HFFc6 (cell line): Measurements from ENCODE around the gene ZNF555. TPM values are rescaled to one million over a fixed set of nuclear protein-coding genes. Genes with fewer than 3 reads are reported as not detected.
"Not testable (repeated sequence)": the region's sequence is repeated elsewhere in the genome, so short reads cannot be mapped to it uniquely, and the experiment has no call there.

Experiments
- DNase-seq: peaks from one replicate; pipeline ENCODE4 v3.0.0-alpha.2; 2018
- H3K27ac Mint-ChIP-seq: 2 replicates; pipeline ENCODE4 v1.8.0; 2020; ENCODE audit warnings: mild to moderate bottlenecking, mixed read lengths
- H3K27me3 Mint-ChIP-seq: 2 replicates; pipeline ENCODE4 v1.8.0; 2021; ENCODE audit warnings: mild to moderate bottlenecking, moderate library complexity, mixed read lengths; ENCODE audit not compliant: insufficient read depth
- H3K36me3 Mint-ChIP-seq: 2 replicates; pipeline ENCODE4 v1.8.0; 2021; ENCODE audit warnings: low read depth, mixed read lengths
- H3K4me1 Mint-ChIP-seq: 2 replicates; pipeline ENCODE4 v1.8.0; 2020; ENCODE audit warnings: low read depth, mixed read lengths
- H3K4me3 Mint-ChIP-seq: 2 replicates; pipeline ENCODE4 v1.8.0; 2020; ENCODE audit warnings: mild to moderate bottlenecking, moderate library complexity, mixed read lengths
- H3K9me3 Mint-ChIP-seq: 2 replicates; pipeline ENCODE4 v1.8.0; 2020; ENCODE audit warnings: mild to moderate bottlenecking, mixed read lengths
- total RNA-seq, 6 experiments: library from RNA; stranded (reverse); fragmentation: NEBNext Ultra II Directional; extraction: Animal tissue kit (Norgen Biotek cat#: 25700); gene quantifications; 2 replicates in 1 of 6; 3 replicates in 5 of 6; pipeline ENCODE4 v1.2.3, GENCODE V29; 2021
- TF ChIP-seq, protein P1 (sequence below): fragments of 200-600 bp; sonication (generic); IDR thresholded peaks from 2 replicates; pipeline ENCODE4 v1.5.0; 2021; ENCODE audit warnings: antibody characterized with exemption, mild to moderate bottlenecking

ZNF555 gene
- total RNA-seq, 6 experiments from 2014 or later = 3.7 to 5.6 (median 3.8) TPM

DNA sequence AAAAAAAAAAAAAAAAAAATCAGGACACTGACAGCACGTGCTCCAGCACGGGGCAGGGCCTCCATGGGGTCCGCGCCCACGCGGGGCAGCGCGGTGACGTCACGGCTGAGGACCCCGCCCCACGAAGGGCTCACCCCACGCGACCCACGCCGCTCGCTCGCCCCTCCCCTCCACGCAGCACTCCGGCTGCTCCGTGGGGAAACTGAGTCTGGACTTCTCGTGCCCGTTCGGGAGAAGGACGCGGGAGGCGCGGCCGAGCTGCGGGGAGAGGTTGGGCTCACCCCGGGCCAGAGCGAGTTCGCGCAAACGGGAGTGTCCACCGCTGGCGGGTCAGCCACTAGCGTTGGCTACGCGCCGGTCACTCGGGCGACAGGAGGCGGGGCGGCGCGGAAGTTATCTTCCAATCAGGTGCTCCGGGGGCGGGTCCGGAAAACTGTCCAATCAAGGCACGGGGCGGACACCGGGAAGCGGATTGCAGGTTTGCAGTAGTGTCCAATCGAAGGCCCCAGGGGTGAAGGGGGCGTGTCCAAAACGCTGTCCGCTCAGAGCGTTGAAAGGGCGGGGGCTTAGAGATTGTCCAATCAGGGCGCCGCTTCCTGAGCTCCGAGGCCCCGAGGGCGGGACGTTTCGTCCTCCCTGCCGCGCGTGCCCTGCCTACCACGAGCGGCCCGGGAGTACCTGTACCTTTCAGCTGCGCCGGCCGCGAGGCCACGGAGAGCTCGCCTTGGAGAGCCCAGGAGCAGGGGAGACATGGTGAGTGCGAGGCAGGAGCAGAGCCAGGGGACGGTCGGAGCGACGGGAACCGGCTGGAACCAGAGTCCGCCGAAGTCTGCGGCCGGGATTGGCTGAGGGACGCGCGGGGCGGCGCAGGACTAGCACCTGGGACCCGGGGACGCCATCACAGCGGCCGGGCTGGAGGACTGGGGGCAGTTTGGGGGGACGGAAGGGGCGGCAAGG, 59.3 kb downstream of the ZNF555 start, which contains the start of gene ZNF57:
ZNF57 (plus strand) TSS at position 633 of the 957 bp plus-strand sequence; CDS start at position 751, 118 bp downstream.
- Mint-ChIP-seq H3K4me1 (peaks cover 10% of the 10 kb centered on the region), H3K27me3 (no peaks in the 10 kb centered on the region), H3K27ac (peak within 1 kb of the TSS; percentile 89), H3K36me3 (peaks cover 15% of the 10 kb centered on the region), H3K9me3 (peaks cover 26% of the 10 kb centered on the region), H3K4me3 (peak within 1 kb of the TSS; percentile 96)
- TF ChIP-seq, protein P1, sequence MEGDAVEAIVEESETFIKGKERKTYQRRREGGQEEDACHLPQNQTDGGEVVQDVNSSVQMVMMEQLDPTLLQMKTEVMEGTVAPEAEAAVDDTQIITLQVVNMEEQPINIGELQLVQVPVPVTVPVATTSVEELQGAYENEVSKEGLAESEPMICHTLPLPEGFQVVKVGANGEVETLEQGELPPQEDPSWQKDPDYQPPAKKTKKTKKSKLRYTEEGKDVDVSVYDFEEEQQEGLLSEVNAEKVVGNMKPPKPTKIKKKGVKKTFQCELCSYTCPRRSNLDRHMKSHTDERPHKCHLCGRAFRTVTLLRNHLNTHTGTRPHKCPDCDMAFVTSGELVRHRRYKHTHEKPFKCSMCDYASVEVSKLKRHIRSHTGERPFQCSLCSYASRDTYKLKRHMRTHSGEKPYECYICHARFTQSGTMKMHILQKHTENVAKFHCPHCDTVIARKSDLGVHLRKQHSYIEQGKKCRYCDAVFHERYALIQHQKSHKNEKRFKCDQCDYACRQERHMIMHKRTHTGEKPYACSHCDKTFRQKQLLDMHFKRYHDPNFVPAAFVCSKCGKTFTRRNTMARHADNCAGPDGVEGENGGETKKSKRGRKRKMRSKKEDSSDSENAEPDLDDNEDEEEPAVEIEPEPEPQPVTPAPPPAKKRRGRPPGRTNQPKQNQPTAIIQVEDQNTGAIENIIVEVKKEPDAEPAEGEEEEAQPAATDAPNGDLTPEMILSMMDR = no peak
- peak; percentile 99 for DNase-seq

DNA sequence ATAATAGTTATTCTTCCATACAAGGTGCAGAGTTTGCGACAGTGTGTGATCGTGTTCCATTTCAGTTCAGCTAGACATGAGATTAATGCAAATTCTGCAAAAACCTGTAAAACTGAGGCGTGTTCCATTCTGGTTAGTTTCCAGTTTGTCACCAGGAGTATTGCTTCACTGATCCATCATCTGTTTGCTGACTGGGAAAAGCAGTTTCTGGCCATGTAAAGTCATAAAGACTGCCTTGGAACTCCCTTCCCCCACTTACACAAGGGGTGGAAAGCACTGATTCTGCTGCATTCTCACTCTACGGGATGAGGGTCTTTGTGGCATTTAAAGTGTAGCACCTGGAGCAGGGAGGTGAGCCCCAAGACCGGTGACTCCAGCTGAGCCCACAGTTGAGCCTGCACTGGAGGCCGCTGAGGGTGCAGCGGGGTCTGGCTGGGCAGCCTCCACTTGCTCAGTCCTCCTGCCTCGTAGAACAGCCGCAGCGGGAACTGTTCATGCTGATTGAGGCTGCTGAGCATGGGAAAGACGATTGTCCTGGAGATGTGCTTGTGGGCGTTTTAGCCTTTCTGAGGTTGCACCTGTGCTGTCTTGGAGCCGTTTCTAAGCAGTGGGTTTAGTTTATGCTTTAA, 61.4 kb downstream of the ZNF555 start:
- no peak overlapping the region for H3K4me3 Mint-ChIP-seq
- TF ChIP-seq, protein P1 = no peak

DNA sequence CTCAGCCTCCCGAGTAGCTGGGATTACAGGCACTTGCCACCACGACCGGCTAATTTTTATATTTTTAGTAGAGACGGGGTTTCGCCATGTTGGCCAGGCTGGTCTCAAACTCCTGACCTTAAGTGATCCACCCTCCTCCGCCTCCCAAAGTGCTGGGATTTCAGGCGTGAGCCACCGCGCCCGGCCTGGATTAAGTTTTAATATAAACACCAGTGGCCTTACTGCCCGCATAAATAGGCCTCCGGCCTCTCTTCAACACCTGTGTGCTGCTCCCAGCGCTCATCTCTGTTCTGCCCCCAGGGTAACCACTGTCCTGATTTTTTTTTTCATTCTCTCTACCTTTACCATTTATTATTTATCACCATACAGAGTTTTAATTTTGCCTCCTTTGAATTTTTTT, 62.1 kb downstream of the ZNF555 start:
- H3K4me3 Mint-ChIP-seq = not testable (repeated sequence)

More for the DNA sequence above, 61.4 kb downstream of the ZNF555 start:
- Mint-ChIP-seq H3K36me3 (peaks cover 7% of the 10 kb centered on the region), H3K9me3 (peaks cover 10% of the 10 kb centered on the region), H3K27ac (no peak overlapping the region), H3K27me3 (no peaks in the 10 kb centered on the region), H3K4me1 (peaks cover 10% of the 10 kb centered on the region)
- DNase-seq = no peak

DNA sequence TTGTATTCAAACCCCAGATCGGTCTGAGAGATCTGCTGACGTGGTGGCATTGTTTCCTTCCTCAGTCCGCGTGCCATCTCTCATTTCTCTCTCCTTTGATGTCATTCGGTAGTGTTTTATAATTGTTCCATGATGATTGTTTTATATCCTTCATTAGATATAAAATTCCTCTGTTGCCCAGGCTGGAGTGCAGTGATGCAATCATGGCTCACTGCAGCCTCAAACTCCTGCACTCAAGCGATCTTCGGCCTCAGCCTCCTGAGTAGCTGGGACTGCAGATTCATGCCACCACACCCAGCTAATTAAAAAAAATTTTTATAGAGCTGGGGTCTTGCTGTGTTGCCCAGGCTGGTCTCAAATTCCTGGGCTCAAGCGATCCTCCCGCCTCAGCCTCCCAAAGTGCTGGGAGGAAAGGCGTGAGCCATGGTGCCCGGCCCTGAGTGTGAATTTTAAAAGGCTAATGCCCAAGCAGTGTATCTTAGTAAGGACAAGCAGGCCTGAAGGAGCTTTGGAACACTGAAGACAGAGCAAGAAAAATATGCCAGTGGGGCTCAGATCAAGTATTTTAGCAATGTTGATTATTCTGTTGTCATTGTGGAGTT, 64.7 kb downstream of the ZNF555 start:
- TF ChIP-seq, protein P1 = no peak
- Mint-ChIP-seq H3K36me3 (peaks cover 23% of the 10 kb centered on the region), H3K9me3 (peaks cover 20% of the 10 kb centered on the region), H3K27me3 (no peaks in the 10 kb centered on the region; the same call in 1 of the 2 replicates), H3K27ac (no peak overlapping the region), H3K4me1 (peaks cover 21% of the 10 kb centered on the region), H3K4me3 (no peak overlapping the region)
- no peak for DNase-seq

More for the DNA sequence above, 62.1 kb downstream of the ZNF555 start:
- not testable (repeated sequence) for H3K36me3 Mint-ChIP-seq, H3K4me1 Mint-ChIP-seq, DNase-seq, H3K27ac Mint-ChIP-seq, H3K9me3 Mint-ChIP-seq, H3K27me3 Mint-ChIP-seq

DNA sequence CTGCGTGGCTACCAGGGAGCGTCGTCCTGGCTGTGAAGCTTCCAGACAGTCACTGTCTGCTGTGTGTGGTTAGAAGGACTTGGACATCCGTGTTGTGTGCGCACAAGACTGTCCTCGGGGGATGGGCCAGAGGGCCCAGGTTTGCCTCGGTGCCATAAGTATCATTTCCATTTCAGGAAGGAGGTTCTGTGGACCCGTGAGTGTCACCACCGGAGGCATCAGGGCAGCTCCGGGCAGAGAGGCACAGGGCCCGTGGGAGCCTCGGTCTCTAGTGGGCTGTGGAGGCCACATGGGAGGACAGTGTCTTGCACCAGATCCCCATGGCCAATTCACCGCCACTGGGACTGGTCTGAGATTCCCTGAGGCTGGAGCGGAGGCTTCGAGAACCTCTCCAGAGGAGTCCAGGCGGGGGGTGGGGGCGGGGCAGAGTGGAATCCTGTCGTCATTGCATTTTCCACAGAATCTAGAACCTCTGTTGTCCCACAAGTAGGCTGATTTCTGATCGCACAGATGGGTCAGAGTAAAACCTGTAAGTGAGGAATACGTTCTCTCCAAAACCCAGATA, 65.4 kb downstream of the ZNF555 start:
- no peak overlapping the region for H3K27ac Mint-ChIP-seq
- H3K4me1 Mint-ChIP-seq = peaks cover 17% of the 10 kb centered on the region
- H3K4me3 Mint-ChIP-seq = no peak overlapping the region
- TF ChIP-seq, protein P1 = no peak
- DNase-seq = no peak
- H3K9me3 Mint-ChIP-seq = peaks cover 25% of the 10 kb centered on the region
- H3K27me3 Mint-ChIP-seq = no peaks in the 10 kb centered on the region; the same call in 1 of the 2 replicates
- H3K36me3 Mint-ChIP-seq = peaks cover 27% of the 10 kb centered on the region

Other genes starting within 250 kb of the ZNF555 start
- under 1 TPM in 5 of 6 experiments, not detected in 1; 0.09 to 0.29 (median 0.11) TPM for gene GNG7, start 138.8 kb upstream of the ZNF555 start, total RNA-seq
- 10 to 100 TPM; 10.6 to 21.6 (median 12.7) TPM for gene DIRAS1, start 120.1 kb upstream of the ZNF555 start, total RNA-seq
- gene SLC39A3, start 101.5 kb upstream of the ZNF555 start, total RNA-seq = 10 to 100 TPM; 39.2 to 49.1 (median 42.5) TPM
- 10 to 100 TPM; 60.7 to 68.1 (median 62.8) TPM for gene SGTA, start 58.2 kb upstream of the ZNF555 start, total RNA-seq
- 100 to 1,000 TPM in 1 of 6 experiments, 10 to 100 TPM in 5; 83.7 to 114 (median 94.3) TPM for gene THOP1, start 56.0 kb upstream of the ZNF555 start, total RNA-seq
- 1 to 10 TPM; 1.6 to 2.4 (median 2.2) TPM for gene ZNF554, start 21.6 kb upstream of the ZNF555 start, total RNA-seq
- gene ZNF556, start 25.9 kb downstream of the ZNF555 start, total RNA-seq = not detected
- gene ZNF57, start 59.5 kb downstream of the ZNF555 start, total RNA-seq = 1 to 10 TPM; 1.7 to 2.4 (median 1.8) TPM
- 1 to 10 TPM; 1.7 to 2.6 (median 2.2) TPM for gene ZNF77, start 103.5 kb downstream of the ZNF555 start, total RNA-seq
- 1 to 10 TPM in 5 of 6 experiments, under 1 TPM in 1; 0.82 to 3.0 (median 1.2) TPM for gene TLE6, start 136.1 kb downstream of the ZNF555 start, total RNA-seq
- under 1 TPM in 4 of 6 experiments, not detected in 2; 0.15 to 0.67 (median 0.46) TPM for gene TLE2, start 187.8 kb downstream of the ZNF555 start, total RNA-seq
- gene TLE5, start 221.0 kb downstream of the ZNF555 start, total RNA-seq = 100 to 1,000 TPM; 332 to 383 (median 356) TPM